GF-D8 (cell line): Measurements from ENCODE around the gene GNAS-AS1.
A peak's percentile ranks its signal among the peaks of the same experiment; 100 is the strongest.
"Not testable (repeated sequence)": the region's sequence is repeated elsewhere in the genome, so short reads cannot be mapped to it uniquely, and the experiment has no call there.

ENCODE experiments used
- DNase-seq: peaks from one replicate; lab custom pipeline; 2025; lab: John Stamatoyannopoulos, UW

Gene GNAS-AS1

GRCh38 chr20:58835231-58835630, 15.5 kb downstream of the GNAS-AS1 start:
- DNase-seq = no peak

GRCh38 chr20:58833921-58834320, 16.8 kb downstream of the GNAS-AS1 start:
- DNase-seq = no peak

DNA sequence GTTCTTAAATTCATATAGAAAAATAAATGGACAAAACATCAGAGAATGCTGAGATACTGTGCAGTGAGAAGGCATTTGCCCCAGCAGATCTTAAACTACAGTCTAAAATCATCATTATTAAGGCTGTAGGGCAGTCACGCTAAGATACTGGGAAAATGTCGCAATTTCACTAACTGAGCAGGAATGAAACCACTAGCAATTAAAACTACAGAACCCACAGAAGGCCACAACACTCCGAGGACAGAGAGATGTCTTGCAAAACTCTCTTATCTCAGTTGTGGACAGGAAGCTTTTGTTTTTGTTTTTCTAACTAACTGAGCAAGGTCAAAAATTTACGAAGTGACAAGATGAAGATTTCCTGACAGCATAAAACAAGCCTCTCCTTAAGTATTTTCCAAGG, 18.2 kb downstream of the GNAS-AS1 start:
- peak; percentile 72 for DNase-seq

DNA sequence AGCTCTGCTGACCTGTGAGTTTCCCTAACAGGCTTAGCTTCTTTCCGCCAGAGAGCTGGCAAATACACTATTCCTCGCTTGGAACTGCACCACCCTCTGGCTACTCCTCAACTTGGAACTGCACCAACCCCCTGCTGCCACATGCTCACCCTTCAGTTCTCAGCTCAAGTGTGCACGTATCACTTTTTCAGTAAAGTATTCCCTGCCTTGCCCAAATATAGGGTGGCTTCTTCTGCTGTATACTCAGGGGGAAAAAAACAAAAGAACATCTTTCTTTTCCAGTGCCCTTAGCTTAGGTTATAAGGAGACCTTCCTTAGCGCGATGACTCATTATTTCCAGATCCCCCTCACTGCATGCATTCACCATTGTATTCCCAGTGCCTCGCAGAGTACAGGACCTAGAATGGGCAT, 21.2 kb downstream of the GNAS-AS1 start:
- no peak for DNase-seq

DNA sequence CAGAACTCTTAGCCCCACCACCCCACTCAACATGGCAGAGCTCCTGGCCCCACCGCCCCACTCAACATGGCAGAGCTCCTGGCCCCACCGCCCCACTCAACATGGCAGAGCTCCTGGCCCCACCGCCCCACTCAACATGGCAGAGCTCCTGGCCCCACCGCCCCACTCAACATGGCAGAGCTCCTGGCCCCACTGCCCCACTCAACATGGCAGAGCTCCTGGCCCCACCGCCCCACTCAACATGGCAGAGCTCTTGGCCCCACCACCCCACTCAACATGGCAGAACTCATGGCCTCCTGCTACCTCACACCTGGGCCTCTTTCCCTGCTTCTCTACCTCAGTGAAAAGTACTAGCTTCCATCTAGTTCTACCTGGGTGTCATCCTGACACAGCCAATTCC, 21.9 kb downstream of the GNAS-AS1 start:
- not testable (repeated sequence) for DNase-seq

GRCh38 chr20:58828136-58828535, 22.6 kb downstream of the GNAS-AS1 start:
- DNase-seq = no peak

GRCh38 chr20:58826271-58826670, 24.4 kb downstream of the GNAS-AS1 start:
- no peak for DNase-seq

DNA sequence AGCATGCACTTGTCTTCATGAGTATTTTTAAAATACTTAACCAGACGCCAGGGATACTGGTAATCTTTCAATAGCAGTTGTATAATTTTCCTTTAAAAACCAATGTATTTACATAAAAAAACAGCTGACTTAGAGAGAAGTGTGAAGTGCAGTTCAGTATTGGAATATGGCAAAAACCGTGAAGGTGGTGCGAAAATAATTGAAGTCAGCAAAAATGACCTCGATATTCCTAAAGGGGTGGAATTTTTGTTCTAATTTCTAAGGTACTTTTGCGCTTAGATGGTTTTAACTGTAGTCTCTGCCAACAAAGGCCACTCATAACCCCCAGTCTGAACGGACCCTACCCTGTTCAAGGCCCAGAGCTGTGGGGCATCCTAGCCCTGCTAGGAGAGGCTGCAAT, 25.3 kb downstream of the GNAS-AS1 start:
- DNase-seq = no peak

DNA sequence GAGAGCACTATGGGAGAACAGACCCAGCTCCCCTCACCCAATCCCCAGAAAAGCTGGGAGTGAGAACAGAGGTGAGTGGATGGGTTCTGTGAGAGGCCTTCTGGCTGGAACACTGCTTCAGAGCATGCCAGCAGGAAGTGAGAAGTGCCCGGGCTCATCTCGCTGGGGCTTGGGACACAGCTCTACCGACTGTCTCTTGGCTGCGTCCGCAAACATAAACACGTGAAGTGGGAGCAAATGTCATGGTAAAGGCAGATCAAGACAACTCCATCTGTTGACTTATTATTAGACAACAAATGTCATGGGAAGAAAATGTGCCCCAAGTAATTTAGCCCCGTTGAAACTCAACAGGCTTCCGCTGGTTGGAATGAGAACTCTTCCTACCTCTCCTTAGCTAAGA, 25.9 kb downstream of the GNAS-AS1 start:
- no peak for DNase-seq

DNA sequence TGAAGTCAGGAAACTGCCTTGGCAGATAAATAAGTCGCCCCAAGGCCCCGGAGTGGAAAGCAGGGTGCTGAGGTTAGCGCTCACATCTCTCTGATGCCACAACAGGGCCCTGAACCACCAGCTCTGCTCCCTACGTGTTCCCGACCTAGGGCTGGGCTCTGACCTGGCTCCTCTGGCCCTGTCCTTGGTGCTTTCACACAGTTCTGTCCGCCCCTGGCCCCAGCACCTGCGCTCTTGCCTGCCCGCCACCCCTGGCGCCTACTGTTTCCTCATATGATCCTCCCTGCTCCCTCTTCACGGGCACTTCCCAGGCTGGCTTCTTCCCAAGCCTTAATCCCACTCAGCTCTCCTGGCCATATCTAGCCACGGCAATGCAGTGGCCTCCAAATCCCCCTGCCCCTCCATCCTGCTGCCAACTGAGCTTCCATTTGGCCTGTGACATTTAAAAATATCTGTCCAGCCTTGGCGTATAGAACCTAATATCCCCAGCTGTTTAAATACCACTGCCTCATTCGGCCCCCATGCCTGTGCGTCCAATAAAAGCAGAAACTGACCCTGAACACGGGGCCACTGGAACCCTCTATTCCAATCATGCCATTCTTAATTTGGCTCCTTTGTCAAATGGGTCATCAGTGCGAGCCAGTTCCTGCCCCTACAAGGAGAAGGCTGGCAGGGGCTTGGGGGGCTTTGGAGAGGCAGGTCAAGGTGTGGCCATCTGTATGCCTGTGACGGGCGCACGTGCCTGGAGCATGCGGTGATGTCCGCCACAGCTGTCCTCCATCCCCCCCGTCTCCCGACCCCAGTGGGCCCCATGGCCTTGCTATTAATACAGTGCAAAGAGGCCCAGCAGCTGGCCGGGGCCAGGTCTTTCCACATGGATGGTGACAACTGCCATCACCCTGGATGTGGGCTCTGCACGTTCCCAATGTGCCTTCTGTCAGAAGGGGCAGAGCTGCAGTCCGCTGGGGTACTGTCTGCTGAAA, 27.7 kb downstream of the GNAS-AS1 start:
- DNase-seq = no peak

- no peak for DNase-seq
Observed at GRCh38 chr20:58822149-58822548, 28.6 kb downstream of the GNAS-AS1 start.

DNA sequence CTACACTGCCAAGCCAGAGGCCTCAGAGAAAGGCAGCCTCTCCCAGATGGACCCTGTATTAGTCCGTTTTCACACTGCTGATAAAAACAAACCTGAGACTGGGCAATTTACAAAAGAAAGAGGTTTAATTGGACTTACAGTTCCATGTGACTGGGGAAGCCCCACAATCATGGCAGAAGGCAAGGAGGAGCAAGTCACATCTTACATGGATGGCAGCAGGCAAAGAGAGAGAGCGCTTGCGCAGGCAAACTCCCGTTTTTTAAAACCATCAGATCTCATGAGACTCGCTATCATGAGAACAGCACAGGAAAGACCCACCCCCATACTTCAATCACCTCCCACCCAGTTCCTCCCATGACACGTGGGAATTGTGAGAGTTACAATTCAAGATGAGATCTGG, 30.2 kb downstream of the GNAS-AS1 start:
- DNase-seq = not testable (repeated sequence)

DNA sequence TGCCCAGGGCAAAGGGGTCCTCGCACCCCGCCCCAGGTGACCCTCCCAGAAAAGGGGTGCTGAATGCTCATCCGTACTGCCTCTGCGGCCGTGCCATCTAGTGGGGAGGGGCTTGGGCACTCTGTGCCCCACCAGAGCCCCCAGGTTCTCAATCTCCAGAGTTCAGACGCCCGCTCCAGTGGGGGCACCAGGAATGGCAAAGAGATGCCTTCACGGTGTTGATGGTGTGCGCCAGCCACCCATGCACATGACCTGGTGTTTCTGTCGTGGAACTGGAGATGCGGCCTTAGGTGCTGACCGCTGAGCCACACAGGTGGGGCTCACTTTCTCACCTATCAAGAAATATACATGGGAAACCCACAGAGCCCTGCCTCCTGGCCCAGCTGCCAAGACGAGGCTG, 30.8 kb downstream of the GNAS-AS1 start:
- DNase-seq = no peak

- no peak for DNase-seq
Observed at GRCh38 chr20:58818586-58819285, 32.0 kb downstream of the GNAS-AS1 start.

- DNase-seq = no peak
Observed at GRCh38 chr20:58817748-58818147, 33.0 kb downstream of the GNAS-AS1 start.

DNA sequence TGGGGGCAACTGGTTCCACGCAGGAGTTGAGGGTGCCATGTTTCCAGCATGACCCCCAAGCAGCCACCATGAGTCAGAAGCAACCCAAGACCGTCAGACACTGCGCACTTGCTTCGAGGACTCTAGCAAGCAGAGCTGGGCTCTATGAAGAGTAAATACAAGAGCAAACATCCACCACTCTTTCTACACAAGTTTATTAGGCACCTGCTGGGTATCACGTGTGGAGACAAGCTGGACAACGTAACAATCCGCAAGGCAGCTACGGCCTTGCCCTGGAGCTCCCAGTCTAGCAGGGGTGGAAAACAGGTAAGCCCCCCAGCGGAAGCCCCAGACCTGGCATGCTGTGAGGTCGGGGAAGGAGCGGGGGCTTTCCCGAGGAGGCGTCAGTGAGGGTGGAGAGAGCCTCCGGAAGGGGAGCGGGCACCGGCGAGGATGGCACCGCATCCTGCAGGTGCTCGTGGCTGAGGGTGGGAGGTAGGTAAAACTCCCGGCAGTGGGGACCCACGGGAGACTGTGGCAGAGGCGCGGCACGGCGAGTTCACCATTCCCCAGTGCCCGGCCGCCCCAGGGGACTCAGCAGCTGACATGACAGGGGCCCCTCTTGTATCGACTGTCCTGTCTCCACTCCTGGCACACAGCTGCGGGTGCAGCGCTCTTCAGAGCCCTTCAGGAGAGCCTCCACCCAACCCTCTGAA, 33.6 kb downstream of the GNAS-AS1 start:
- no peak for DNase-seq

DNA sequence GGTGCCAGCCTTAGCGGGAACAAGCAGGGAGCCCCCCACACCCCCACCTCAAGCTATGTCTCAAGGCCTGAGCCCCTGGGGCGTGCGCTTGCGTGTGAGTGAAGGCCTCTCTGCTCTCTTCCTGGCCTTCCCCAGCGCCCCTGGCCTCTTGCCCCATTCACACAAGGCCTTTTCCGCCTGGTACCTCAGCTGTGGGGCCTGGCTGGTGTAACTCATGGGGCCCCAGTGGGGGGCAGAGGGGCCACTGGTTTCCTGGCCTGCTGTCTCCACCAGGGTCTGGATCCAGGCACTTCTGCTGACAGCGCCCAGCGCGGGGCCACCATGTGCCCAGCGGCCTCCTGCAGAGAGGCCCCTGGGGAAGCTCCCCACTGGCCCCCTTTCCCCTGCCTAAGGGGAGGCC, 34.7 kb downstream of the GNAS-AS1 start:
- no peak for DNase-seq

- no peak for DNase-seq
Observed at GRCh38 chr20:58815448-58815847, 35.3 kb downstream of the GNAS-AS1 start.

DNA sequence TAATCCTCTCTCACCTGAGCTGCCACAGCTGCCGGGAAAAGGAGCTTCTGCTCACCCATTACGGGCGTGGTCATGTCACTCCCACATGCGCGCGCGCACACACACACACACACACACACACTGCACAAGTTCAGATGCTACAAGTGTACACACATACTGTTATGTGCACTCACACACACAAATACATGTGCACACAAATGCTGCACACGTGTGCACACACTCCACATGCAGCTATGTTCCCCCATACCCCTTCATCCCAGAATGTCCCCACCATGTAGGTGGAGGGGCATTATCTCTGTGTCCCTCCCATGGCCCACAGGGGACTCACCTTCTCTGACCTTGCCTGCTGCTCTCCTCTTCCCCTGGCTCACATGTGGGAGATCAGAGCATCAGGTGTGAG, 37.3 kb downstream of the GNAS-AS1 start:
- no peak for DNase-seq

DNA sequence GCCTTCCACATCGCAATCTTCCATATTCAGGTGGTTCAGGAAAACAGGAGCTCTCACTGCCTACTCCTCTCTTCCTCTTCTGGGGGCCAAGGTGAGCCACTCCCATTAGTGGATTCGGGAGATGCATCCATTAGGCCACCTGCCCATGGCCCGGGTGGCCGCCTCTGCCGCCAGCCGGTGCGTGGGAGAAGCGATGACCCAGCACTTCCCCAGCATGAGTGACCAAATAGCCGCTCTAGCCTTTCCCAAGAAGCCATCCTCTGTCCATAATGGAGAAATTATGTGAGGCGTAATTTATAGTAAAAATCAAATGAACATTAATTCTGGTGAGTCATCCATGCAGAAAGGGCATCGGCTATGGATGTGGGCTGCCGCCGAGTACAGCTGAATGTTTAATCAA, 39.4 kb downstream of the GNAS-AS1 start:
- no peak for DNase-seq

GRCh38 chr20:58810879-58811250, 39.8 kb downstream of the GNAS-AS1 start:
- no peak for DNase-seq

- DNase-seq = no peak
Observed at GRCh38 chr20:58810116-58810878, 40.4 kb downstream of the GNAS-AS1 start.
